Mucosa of rectum (tissue), 2 donors: ENCODE measurements around the gene LMTK2.

ENCODE experiments used
- H3K27ac ChIP-seq, 2 donors: one replicate each; pipeline ENCODE4 v1.7.0; 2013; ENCODE audit warnings: inconsistent platforms in 2 of 2, low read depth in 2 of 2, low read length in 2 of 2
- H3K27me3 ChIP-seq, 2 donors: one replicate each; pipeline ENCODE4 v1.7.0; 2013; ENCODE audit warnings: low read length in 2 of 2; ENCODE audit not compliant: control insufficient read depth in 2 of 2, insufficient read depth in 2 of 2
- H3K36me3 ChIP-seq, 2 donors: one replicate each; pipeline ENCODE4 v1.7.0; 2013; ENCODE audit warnings: low read length in 2 of 2; ENCODE audit not compliant: control insufficient read depth in 2 of 2, insufficient read depth in 2 of 2
- H3K4me1 ChIP-seq, 2 donors: one replicate each; pipeline ENCODE4 v1.7.0; 2013; ENCODE audit warnings: low read length in 2 of 2, mild to moderate bottlenecking in 1 of 2; ENCODE audit not compliant: control insufficient read depth in 2 of 2, insufficient read depth in 2 of 2
- H3K4me3 ChIP-seq, 2 donors: one replicate each; pipeline ENCODE4 v1.7.0; 2013; ENCODE audit warnings: low read length in 2 of 2
- H3K9ac ChIP-seq, 2 donors: one replicate each; pipeline ENCODE4 v1.7.0; 2013; ENCODE audit warnings: low read length in 2 of 2, low read depth in 1 of 2, mild to moderate bottlenecking in 1 of 2
- H3K9me3 ChIP-seq, 2 donors: one replicate each; pipeline ENCODE4 v1.7.0; 2013; ENCODE audit warnings: low read length in 2 of 2; ENCODE audit not compliant: control insufficient read depth in 2 of 2
- donor health status: healthy.
- donor health status: Normal muscosa, but diverticular disease.

The LMTK2 gene

DNA sequence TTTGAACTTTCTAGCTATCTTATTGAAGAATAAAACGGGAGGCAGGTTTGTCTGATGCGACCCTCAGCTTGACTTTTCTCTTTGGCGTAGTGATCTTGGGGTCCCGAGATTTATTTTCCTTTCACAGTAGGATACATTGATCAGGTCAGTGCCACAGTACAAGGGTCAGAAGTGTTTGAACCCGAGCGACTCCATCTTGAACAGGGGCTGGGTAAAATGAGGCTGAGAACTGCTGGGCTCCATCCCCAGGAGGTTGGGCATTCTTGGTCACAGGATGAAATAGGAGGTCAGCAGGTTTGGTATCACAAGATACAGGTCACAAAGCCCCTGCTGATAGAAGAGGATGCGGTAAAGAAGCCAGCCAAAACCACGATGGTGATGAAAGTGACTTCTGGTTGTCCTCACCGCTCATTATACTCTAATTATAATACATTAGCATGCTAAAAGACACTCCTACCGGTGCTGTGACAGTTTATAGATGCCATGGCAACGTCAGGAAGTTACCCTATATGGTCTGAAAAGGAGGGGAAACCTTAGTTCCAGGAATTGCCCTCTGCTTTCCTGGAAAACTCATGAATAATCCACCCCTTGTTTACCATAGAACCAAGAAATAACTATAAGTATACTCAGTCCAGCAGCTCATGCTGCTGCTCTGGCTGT lies 148.4 kb downstream of the LMTK2 start:
- peaks cover 9 to 14% of the 10 kb centered on the region in 2 donors for H3K36me3 ChIP-seq
- H3K27me3 ChIP-seq, result no peaks in the 10 kb centered on the region
- no peaks in the 10 kb centered on the region for H3K9me3 ChIP-seq
- no peak overlapping the region for H3K27ac ChIP-seq
- H3K4me1 ChIP-seq, result peaks cover 20 to 21% of the 10 kb centered on the region in 2 donors
- H3K9ac ChIP-seq, result no peak overlapping the region
- H3K4me3 ChIP-seq, result no peak overlapping the region

- no peaks in the 10 kb centered on the region for H3K27me3 ChIP-seq
Observed at GRCh38 chr7:98256431-98256830, 149.8 kb downstream of the LMTK2 start.

DNA sequence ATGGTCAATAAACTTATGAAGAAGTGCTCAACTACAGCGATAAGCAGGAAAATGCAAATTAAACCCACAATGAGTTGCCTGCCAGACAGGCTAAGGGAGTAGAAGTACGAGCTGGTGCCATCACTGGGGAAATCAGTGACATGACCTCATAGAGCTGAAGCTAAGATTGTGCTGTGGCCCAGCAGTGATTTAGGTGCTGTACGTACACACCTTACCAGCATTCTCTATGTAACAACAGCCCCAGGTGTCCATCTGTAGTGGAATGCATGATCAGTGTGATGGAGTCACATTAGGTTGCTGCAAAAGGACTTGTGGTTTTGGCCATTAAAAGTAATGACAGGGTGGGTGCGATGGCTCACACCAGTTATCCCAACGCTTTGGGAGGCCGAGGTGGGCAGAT lies 151.0 kb downstream of the LMTK2 start:
- no peak overlapping the region for H3K4me3 ChIP-seq
- H3K27me3 ChIP-seq, result no peaks in the 10 kb centered on the region
- H3K27ac ChIP-seq, result no peak overlapping the region
- no peak overlapping the region for H3K9ac ChIP-seq
- H3K9me3 ChIP-seq, result no peaks in the 10 kb centered on the region
- peaks cover 9 to 19% of the 10 kb centered on the region in 2 donors for H3K36me3 ChIP-seq
- peaks cover 7 to 8% of the 10 kb centered on the region in 2 donors for H3K4me1 ChIP-seq

More at GRCh38 chr7:98256431-98256830, 149.8 kb downstream of the LMTK2 start:
- H3K36me3 ChIP-seq, result peaks cover 9 to 14% of the 10 kb centered on the region in 2 donors
- no peaks in the 10 kb centered on the region for H3K9me3 ChIP-seq
- H3K9ac ChIP-seq, result no peak overlapping the region
- H3K27ac ChIP-seq, result no peak overlapping the region
- peaks cover 10 to 11% of the 10 kb centered on the region in 2 donors for H3K4me1 ChIP-seq
- H3K4me3 ChIP-seq, result no peak overlapping the region
